MM.1S (cell line): Measurements from ENCODE around the gene RAB25.

Source experiments
- DNase-seq: peaks from one replicate; pipeline ENCODE4 v3.0.0-alpha.2; 2015
- H2AFZ ChIP-seq: fragments of 300-600 bp; sonication (generic); 2 replicates; pipeline ENCODE4 v1.6.0; 2016; ENCODE audit warnings: antibody characterized with exemption, low read length
- H3F3A ChIP-seq: fragments of 300-600 bp; sonication (generic); 2 replicates; pipeline ENCODE4 v1.6.1; 2016; ENCODE audit warnings: mild to moderate bottlenecking, antibody characterized with exemption, low read length, moderate library complexity, mixed read lengths; ENCODE audit not compliant: insufficient read depth
- H3K27ac ChIP-seq: fragments of 300-600 bp; sonication (generic); 2 replicates; pipeline ENCODE4 v1.5.1; 2016; ENCODE audit warnings: mild to moderate bottlenecking, low read length
- H3K27me3 ChIP-seq: fragments of 300-600 bp; sonication (generic); replicated peaks from 2 replicates; pipeline ENCODE4 v1.6.0; 2016; ENCODE audit warnings: low read length; ENCODE audit not compliant: insufficient read depth
- H3K36me3 ChIP-seq: fragments of 300-600 bp; sonication (generic); replicated peaks from 2 replicates; pipeline ENCODE4 v1.6.1; 2016; ENCODE audit warnings: mild to moderate bottlenecking, low read length, mixed read lengths; ENCODE audit not compliant: insufficient read depth
- H3K4me1 ChIP-seq: fragments of 300-600 bp; sonication (generic); 2 replicates; pipeline ENCODE4 v1.6.1; 2016; ENCODE audit warnings: low read length, mixed read lengths
- H3K4me2 ChIP-seq: fragments of 300-600 bp; sonication (generic); 2 replicates; pipeline ENCODE4 v1.6.0; 2016; ENCODE audit warnings: low read depth, low read length
- H3K4me3 ChIP-seq: fragments of 300-600 bp; sonication (generic); 2 replicates; pipeline ENCODE4 v1.5.1; 2016; ENCODE audit warnings: low read length, mixed read lengths
- H3K79me2 ChIP-seq: fragments of 300-600 bp; sonication (generic); 2 replicates; pipeline ENCODE4 v1.6.1; 2016; ENCODE audit warnings: mixed run types, low read length, mixed read lengths
- H3K9ac ChIP-seq: fragments of 300-600 bp; sonication (generic); 2 replicates; pipeline ENCODE4 v1.6.1; 2016; ENCODE audit warnings: low read length, mixed read lengths
- H3K9me2 ChIP-seq: fragments of 300-600 bp; sonication (generic); replicated peaks from 2 replicates; pipeline ENCODE4 v1.6.1; 2016; ENCODE audit warnings: mild to moderate bottlenecking, low read length, mixed read lengths; ENCODE audit not compliant: insufficient read depth
- H3K9me3 ChIP-seq: fragments of 300-600 bp; sonication (generic); replicated peaks from 2 replicates; pipeline ENCODE4 v1.6.1; 2016; ENCODE audit warnings: mild to moderate bottlenecking, low read length, mixed read lengths; ENCODE audit not compliant: insufficient read depth
- H4K20me1 ChIP-seq: fragments of 300-600 bp; sonication (generic); 2 replicates; pipeline ENCODE4 v1.6.1; 2016; ENCODE audit warnings: mild to moderate bottlenecking, low read length, moderate library complexity, mixed read lengths; ENCODE audit not compliant: insufficient read depth
- EZH2 ChIP-seq: fragments of 300-600 bp; sonication (generic); optimal IDR thresholded peaks from 2 replicates; pipeline ENCODE3; 2017; ENCODE audit warnings: low read depth, mild to moderate bottlenecking, antibody characterized with exemption, low read length, mixed read lengths
- EZH2phosphoT487 ChIP-seq: fragments of 300-600 bp; sonication (generic); IDR thresholded peaks from 2 replicates; pipeline ENCODE4 v1.6.1; 2018; ENCODE audit warnings: antibody characterized with exemption, low read length
- TF ChIP-seq, protein P1 (sequence below): fragments of 300-600 bp; sonication (generic); IDR thresholded peaks from 2 replicates; pipeline ENCODE4 v1.5.1; 2016; ENCODE audit warnings: antibody characterized with exemption, low read length, mixed read lengths

Gene RAB25

GRCh38 chr1:156097499-156098178 lies 36.7 kb downstream of the RAB25 start:
- Histone ChIP-seq H3K4me3 (no peak overlapping the region), H3K27ac (peak overlapping the region; percentile 66; the same call in 1 of the 2 replicates), H3K36me3 (no peaks in the 10 kb centered on the region), H3K9me3 (no peaks in the 10 kb centered on the region), H4K20me1 (no peaks in the 10 kb centered on the region), H3K9me2 (no peaks in the 10 kb centered on the region), H3K4me1 (peaks cover 16% of the 10 kb centered on the region), H3K9ac (no peak overlapping the region), H3K79me2 (no peaks in the 10 kb centered on the region), H3K4me2 (peak overlapping the region; percentile 71; the same call in 1 of the 2 replicates), H2AFZ (no peak overlapping the region), H3K27me3 (no peaks in the 10 kb centered on the region), H3F3A (peaks cover 4% of the 10 kb centered on the region; the same call in 1 of the 2 replicates)
- TF ChIP-seq EZH2 (no peak), EZH2phosphoT487 (no peak)
- TF ChIP-seq, protein P1, sequence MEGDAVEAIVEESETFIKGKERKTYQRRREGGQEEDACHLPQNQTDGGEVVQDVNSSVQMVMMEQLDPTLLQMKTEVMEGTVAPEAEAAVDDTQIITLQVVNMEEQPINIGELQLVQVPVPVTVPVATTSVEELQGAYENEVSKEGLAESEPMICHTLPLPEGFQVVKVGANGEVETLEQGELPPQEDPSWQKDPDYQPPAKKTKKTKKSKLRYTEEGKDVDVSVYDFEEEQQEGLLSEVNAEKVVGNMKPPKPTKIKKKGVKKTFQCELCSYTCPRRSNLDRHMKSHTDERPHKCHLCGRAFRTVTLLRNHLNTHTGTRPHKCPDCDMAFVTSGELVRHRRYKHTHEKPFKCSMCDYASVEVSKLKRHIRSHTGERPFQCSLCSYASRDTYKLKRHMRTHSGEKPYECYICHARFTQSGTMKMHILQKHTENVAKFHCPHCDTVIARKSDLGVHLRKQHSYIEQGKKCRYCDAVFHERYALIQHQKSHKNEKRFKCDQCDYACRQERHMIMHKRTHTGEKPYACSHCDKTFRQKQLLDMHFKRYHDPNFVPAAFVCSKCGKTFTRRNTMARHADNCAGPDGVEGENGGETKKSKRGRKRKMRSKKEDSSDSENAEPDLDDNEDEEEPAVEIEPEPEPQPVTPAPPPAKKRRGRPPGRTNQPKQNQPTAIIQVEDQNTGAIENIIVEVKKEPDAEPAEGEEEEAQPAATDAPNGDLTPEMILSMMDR: no peak
- DNase-seq: no peak

GRCh38 chr1:156098784-156099183 lies 37.8 kb downstream of the RAB25 start:
- no peak for DNase-seq
- Histone ChIP-seq H3K27ac (no peak overlapping the region), H3K4me2 (no peak overlapping the region), H3K9me3 (no peaks in the 10 kb centered on the region), H3K4me1 (peaks cover 16% of the 10 kb centered on the region), H3K36me3 (no peaks in the 10 kb centered on the region), H3K79me2 (no peaks in the 10 kb centered on the region), H4K20me1 (no peaks in the 10 kb centered on the region), H2AFZ (no peak overlapping the region), H3K9ac (no peak overlapping the region), H3K4me3 (no peak overlapping the region), H3F3A (peaks cover 4% of the 10 kb centered on the region; the same call in 1 of the 2 replicates), H3K27me3 (no peaks in the 10 kb centered on the region), H3K9me2 (no peaks in the 10 kb centered on the region)
- TF ChIP-seq EZH2: no peak
- no peak for TF ChIP-seq EZH2phosphoT487
- TF ChIP-seq, protein P1: no peak

GRCh38 chr1:156099282-156099681 lies 38.3 kb downstream of the RAB25 start:
- Histone ChIP-seq H3K79me2 (no peaks in the 10 kb centered on the region), H3K9me3 (no peaks in the 10 kb centered on the region), H3K36me3 (no peaks in the 10 kb centered on the region), H3K27me3 (no peaks in the 10 kb centered on the region), H4K20me1 (no peaks in the 10 kb centered on the region), H3K4me1 (peaks cover 16% of the 10 kb centered on the region), H3K4me3 (no peak overlapping the region), H3K9ac (no peak overlapping the region), H3K27ac (no peak overlapping the region), H3F3A (peaks cover 4% of the 10 kb centered on the region; the same call in 1 of the 2 replicates), H3K9me2 (no peaks in the 10 kb centered on the region), H2AFZ (no peak overlapping the region), H3K4me2 (no peak overlapping the region)
- DNase-seq: no peak
- no peak for TF ChIP-seq EZH2phosphoT487
